Glomerular endothelial cell (primary cell): ENCODE data around the gene HTRA3. TPM values are rescaled to one million over a fixed set of nuclear protein-coding genes. Genes with fewer than 3 reads are reported as not detected.

Experiments
- DNase-seq: peaks from one replicate; pipeline ENCODE4 v3.0.0-alpha.2; 2011; ENCODE audit warnings: low read depth, low spot score; ENCODE audit errors: extremely low read depth
- total RNA-seq: library from RNA; depleted of rRNA; stranded (reverse); fragments of >200 nt; gene quantifications from 2 replicates; pipeline ENCODE4 v1.2.3, GENCODE V29; 2015

Gene HTRA3
- total RNA-seq, 1 donor from 2014 or later: 74.5 TPM

DNA sequence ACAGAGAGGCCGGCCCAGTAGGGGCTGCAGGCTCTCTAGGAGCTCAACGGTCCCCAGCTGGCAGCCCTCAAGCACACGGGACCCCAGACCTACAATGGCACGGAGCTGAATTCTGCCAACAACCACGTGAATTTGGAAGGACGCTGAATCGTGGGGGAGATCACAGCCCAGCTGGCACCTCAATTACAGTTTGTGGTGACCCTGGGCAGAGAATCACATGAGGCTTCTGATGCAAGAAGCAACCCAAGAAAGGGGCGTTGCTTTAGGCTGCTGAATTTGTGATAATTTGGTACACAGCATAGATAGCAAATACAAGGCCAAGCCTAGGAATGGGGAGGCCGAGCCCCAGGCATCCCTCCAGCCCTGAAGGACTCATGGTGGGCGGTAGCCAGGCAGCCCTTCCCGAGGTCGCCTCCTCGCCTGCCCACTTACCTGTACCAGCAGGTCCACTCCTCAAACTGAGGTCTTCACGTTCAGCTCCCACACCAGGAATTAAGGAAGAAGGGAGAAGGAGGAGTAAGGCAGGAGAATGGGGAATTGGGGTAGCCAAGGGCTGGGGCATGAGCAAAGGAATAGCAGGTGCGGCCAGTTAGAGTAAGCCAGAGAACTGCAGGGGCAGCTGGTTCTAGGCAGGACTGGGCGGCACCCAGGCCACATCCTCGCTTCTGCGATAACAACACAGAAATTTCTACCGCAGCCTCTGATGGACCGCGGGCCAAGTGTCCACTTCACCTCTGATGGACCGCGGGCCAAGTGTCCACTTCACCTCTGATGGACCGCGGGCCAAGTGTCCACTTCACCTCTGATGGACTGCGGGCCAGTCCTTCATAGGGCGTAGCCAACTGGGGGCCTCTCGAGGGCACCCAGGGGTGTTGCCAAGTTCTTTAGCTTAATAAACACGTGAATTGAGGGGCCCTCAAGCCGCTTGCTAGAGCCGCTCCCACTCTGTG is 23.4 kb upstream of the HTRA3 start:
- no peak for DNase-seq

GRCh38 chr4:8247047-8247930 is 22.3 kb upstream of the HTRA3 start:
- no peak for DNase-seq

- DNase-seq: no peak
Observed at GRCh38 chr4:8248091-8248490, 21.5 kb upstream of the HTRA3 start.

- no peak for DNase-seq
Observed at GRCh38 chr4:8250227-8250626, 19.3 kb upstream of the HTRA3 start.

DNA sequence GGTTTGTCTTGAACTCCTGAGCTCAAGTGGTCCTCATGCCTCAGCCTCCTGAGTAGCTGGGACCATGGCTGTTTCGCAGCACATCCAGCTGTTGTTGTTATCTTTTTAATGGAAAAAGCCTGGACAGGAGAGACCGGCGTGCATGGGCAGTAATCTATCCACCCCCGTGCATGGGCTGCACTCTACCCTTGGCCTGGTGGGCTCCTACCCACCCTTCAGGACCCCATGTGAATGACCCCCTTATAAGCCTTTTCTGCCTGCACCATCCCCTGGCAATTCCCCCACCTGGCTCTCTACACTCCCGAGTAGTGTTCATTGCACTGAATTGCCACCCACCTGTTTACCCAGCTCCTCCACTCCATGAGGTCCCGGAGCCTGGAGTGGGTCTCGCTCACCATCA is 18.9 kb upstream of the HTRA3 start:
- DNase-seq: no peak

GRCh38 chr4:8251110-8251883 is 18.3 kb upstream of the HTRA3 start:
- no peak for DNase-seq

DNA sequence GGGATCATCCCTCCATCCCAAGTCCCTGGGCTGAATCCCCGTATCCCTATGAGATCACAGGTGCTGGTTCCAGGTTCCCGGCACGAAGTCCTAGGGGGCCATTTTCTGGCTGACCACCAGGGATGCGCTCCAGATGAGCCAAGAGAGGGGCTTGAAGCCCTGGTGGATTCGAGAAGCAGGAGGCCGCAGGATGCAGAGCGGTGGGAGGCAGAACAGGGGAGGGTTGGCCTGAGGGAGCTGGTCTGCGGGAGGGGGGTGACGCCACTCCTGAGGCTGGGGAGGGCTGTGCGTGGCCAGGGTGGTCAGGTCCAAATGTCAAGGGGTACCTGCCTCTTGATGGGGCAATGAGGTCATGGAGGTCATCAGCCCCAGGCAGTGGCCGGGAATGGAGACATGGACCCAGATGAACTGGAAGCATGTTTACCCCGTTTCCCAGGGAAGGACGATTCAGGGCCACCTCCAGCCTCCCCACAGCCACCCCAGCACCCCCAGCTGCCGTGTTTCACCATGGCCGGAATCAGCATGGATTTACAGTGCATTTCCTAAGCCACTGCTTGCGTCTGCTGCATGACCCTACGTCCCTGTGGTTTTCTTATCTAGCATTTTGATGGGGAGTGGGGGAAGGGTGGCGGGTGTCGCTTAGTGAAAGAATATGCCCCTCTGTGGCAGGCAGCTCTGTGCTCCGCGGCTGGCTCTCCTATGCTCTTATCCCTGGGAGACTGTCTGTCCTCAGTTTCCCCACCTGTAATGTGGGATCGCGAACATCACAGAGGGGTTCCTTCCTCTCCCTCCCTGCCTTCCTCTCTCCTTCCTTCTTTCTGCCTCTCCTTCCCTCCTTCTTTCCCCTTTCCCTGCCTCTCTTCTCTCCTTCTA is 17.0 kb upstream of the HTRA3 start:
- no peak for DNase-seq

GRCh38 chr4:8254076-8254475 is 15.5 kb upstream of the HTRA3 start:
- DNase-seq: no peak

DNA sequence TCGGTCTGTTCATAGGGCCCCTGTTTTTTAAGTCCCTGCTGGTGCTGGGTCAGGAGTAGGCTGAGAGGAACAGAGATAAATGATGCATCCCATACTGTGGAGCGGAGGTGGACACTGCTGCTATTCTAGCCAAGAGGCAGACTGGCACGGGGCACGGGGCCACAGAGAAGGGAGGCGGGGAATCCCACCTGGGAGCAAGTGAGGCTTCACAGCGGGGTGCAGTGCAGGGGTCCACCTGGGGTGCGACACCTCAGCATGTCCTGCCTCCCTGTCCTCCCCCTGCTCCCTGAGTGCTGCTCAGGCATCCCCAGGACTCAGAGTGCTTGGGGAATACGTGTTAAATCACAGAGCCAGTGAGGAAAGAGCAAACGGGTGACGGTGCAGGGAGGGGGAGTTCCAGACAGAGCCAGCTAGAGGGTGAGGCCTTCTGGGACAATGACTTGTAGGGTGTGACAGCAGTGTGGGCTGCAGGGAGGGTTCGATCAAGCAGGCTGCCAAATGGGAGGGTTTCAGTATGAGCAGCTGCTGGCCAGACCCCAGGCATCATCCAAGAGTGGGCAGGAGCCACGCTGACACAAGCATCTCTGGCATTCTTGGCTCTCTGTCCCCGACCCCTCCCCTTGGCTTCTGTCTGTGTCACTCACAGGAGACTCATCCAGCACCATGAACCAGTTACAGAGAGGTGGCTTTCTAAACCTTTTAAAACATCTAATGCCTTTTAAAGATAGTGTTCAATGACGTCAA is 13.7 kb upstream of the HTRA3 start:
- DNase-seq: no peak

DNA sequence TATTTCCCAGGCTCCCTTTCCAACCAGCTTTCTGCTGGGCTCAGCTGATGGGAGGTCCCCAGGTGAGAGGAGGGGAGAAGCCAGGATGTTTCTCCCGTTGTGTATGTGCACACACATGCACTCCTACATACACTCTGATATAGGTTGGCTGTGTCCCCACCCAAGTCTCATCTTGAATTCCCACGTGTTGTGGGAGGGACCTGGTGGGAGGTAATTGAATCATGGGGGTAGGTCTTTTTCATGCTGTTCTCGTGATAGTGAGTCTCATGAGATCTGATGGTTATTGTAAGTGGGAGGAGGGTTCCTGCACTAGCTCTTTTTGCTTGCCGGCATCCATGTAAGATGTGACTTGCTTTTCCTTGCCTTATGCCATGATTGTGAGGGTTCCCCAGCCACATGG is 11.7 kb upstream of the HTRA3 start:
- no peak for DNase-seq

- DNase-seq: no peak
Observed at GRCh38 chr4:8258552-8259212, 10.9 kb upstream of the HTRA3 start.

DNA sequence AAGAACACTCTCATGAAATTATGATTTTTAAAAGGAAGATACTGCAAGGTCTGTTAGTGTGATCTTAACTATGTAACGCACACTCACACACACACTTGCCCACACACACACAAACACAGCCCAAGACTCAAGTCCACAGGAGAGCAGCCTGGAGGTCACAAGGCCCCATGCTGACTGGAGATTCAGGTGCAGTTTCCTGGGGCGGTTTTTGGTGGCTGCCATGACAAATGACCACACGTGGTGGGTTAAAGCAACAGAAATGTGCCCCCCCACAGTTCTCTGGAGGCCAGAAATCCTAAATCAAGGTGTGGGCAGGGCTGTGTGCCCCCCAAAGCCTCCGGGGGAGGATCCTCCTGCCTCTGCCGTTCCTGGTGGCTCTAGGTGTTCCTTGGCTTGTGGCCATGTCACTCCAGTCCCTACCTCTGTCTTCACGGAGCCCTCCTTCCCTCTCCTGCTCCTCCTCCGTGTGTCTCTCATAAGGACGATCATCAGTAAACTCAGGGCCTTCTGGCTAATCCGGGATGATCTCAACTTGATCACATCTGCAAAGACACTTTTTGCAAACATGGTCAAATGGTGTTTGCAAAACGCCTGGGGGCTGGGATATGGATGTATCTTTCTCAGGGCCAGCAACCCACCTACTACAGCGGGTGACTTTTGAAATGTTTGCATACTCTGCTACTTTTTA is 9.7 kb upstream of the HTRA3 start:
- DNase-seq: no peak

- DNase-seq: no peak
Observed at GRCh38 chr4:8260656-8261111, 8.9 kb upstream of the HTRA3 start.

DNA sequence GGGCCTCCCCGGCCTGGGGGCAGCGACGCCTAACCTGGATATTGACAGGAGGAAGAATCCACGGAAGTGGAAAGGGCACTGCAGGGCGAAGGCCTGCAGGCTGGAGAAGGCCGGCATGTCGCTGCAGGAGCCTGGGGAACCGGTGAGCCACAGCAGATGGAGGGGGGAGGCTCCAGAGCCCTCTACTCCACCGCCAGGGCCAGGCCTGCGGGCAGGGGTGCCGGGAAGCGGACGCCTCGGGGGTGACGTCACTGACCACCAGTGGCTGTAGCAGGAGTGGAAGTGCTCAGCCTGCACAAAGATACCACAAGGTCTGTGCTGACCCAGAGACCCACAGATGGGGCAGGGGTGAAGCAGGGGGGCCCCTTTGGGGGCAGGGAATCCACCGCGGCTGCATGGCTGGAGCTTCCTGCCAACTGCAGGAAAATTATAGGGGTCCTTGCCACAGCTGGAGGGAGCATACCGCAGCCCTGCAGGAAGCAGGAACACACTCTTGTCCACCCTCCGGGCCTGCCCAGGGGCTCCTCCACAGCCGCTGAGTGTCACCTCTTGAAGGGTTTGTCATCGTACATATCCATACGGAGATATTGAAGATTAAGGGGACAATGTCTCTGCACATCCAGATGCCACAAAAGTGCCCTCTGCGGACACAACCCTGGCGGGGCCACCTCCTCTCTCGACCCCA is 7.6 kb upstream of the HTRA3 start:
- DNase-seq: no peak

DNA sequence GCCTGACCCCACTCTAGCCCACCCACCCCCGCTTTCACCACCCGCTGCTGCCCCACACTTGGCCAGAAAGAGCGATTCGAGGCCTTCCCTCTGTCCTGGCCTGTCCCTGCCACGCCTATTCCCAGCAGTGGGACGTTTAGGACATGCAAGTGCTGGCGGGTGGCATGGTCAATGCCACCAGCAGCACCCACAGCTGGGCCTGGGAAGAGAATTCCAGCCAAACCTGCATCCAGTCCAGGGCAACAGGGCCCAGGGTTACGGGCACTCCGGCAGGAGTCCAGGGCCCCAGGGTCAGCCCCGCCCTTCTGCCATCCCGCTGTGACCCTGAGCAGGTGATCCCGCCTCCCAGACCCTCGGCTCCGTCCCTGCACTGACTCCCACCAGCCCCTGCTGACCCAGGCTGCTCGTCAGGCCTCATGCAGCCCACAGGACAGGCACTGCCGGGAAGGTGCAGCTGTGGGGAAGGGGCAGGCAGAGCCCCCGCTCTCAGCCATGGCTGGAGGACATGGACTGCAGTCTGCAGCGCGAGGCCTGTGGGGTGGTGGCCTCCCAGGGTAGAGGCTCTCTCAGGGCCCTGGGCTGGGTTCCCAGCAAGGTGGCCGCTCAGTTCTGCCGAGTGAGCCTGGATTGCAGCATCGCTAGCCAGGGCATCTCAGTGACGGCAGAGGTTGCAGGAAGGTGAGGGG is 6.8 kb upstream of the HTRA3 start:
- DNase-seq: no peak

- no peak for DNase-seq
Observed at GRCh38 chr4:8263397-8263796, 6.2 kb upstream of the HTRA3 start.

DNA sequence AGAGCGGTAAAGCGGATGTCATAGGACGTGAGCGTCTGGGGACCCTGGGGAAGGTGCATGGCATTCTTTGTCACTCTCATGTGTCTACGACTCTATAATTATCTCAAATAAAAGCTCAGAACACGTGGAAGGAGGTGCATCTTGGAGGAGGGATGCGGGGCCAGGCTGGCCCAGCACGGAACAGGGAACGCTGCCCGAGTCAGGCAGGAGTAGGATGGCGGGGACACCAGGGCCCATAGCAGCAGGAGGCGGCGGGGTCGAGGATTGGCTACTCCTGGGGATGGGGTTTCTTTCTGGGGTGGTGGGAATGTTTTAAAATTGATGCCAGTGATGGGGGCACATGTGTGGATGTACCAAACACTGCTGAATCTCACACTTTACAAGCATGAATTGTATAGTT is 5.4 kb upstream of the HTRA3 start:
- DNase-seq: no peak
